K562 (cell line): ENCODE data around the gene DEPP1. TPM values are rescaled to one million over a fixed set of nuclear protein-coding genes. Genes with fewer than 3 reads are reported as not detected.

Experiments
- ARID3A ChIP-seq: IDR thresholded peaks from 2 replicates; pipeline ENCODE4 v1.6.1; 2012; ENCODE audit warnings: low read depth, low read length, improper control_type of control experiment, borderline replicate concordance
- ATF4 ChIP-seq: fragments of 450-650 bp; formaldehyde crosslinking; IDR thresholded peaks from 2 replicates; pipeline ENCODE4 v1.4.0; 2022; ENCODE audit warnings: mild to moderate bottlenecking, moderate library complexity
- CEBPB ChIP-seq: fragments of 450-650 bp; IDR thresholded peaks from 2 replicates; pipeline ENCODE4 v1.6.1; 2016; ENCODE audit warnings: missing genetic modification characterization, missing compliant biosample characterization
- CHCHD3 ChIP-seq: fragments of 250-450 bp; sonication (Bioruptor Pico); IDR thresholded peaks from 2 replicates; pipeline ENCODE4 v2.1.2; 2022; ENCODE audit warnings: mild to moderate bottlenecking
- CHD2 ChIP-seq: IDR thresholded peaks from 2 replicates; pipeline ENCODE4 v1.6.1; 2011; ENCODE audit warnings: low read depth, low read length
- GMEB1 ChIP-seq: fragments of 250-450 bp; sonication (Bioruptor Pico); IDR thresholded peaks from 2 replicates; pipeline ENCODE4 v1.4.0; 2020; ENCODE audit warnings: mild to moderate bottlenecking
- MEIS2 ChIP-seq: fragments of 450-650 bp; IDR thresholded peaks from 2 replicates; pipeline ENCODE4 v1.6.1; 2014; ENCODE audit warnings: mild to moderate bottlenecking; ENCODE audit not compliant: partially characterized antibody
- TRIM24 ChIP-seq, 2 experiments: fragments of 450-650 bp; IDR thresholded peaks; 2 replicates each; pipeline ENCODE4 v1.6.1; 2016
- ZBTB40 ChIP-seq, 2 experiments: fragments of 450-650 bp in 1 of 2; sonication (generic) in 1 of 2; formaldehyde crosslinking in 1 of 2; IDR thresholded peaks; 2 replicates each; pipeline versions ENCODE4 v1.7.1 to v1.9.0; 2016 to 2022; ENCODE audit warnings: inconsistent platforms in 1 of 2, mild to moderate bottlenecking in 1 of 2, missing genetic modification reagents in 1 of 2
- ZNF184 ChIP-seq: sonication (generic); formaldehyde crosslinking; IDR thresholded peaks from 2 replicates; pipeline ENCODE4 v1.5.0; 2020; ENCODE audit warnings: missing genetic modification reagents
- ZNF23 ChIP-seq: fragments of 250-450 bp; sonication (Bioruptor Pico); IDR thresholded peaks from 2 replicates; pipeline ENCODE4 v1.4.0; 2020; ENCODE audit warnings: mild to moderate bottlenecking
- ZNF3 ChIP-seq: fragments of 250-450 bp; sonication (Bioruptor Pico); IDR thresholded peaks from 2 replicates; pipeline ENCODE4 v1.5.0; 2021; ENCODE audit warnings: mild to moderate bottlenecking, moderate library complexity
- ZNF347 ChIP-seq: fragments of 450-650 bp; formaldehyde crosslinking; IDR thresholded peaks from 2 replicates; pipeline ENCODE4 v1.4.0; 2020; ENCODE audit warnings: low read depth, mild to moderate bottlenecking, moderate library complexity
- ZNF696 ChIP-seq: fragments of 250-450 bp; sonication (Bioruptor Pico); conservative IDR thresholded peaks from 2 replicates; pipeline ENCODE4 v1.4.0; 2020; ENCODE audit warnings: mild to moderate bottlenecking, moderate library complexity
- polyA plus RNA-seq, 8 experiments: library from polyadenylated mRNA; depleted of rRNA in 4 of 8; stranded (reverse) in 5 of 8; unstranded in 3 of 8; fragments of >200 nt; fragmentation: Nextera tagmentation in 2 of 8; fragmentation: Illumina TruSeq in 1 of 8; extraction: Ambion mirVana in 2 of 8; extraction: Trizol in 1 of 8; gene quantifications; 2 replicates each; pipeline versions ENCODE4 v1.2.1 to v1.2.3, GENCODE V29; 2011 to 2014; ENCODE audit warnings: inconsistent platforms in 1 of 8, missing spikeins in 1 of 8
- total RNA-seq, 7 experiments: library from RNA; depleted of rRNA in 6 of 7; stranded (reverse); fragments of >200 nt in 6 of 7; fragmentation: Illumina TruSeq in 2 of 7; extraction: Trizol in 2 of 7; gene quantifications; 2 replicates each; pipeline versions ENCODE4 v1.2.1 to v1.2.3, GENCODE V29; 2011 to 2021; ENCODE audit warnings: low replicate concordance in 1 of 7

Gene DEPP1
- total and polyA plus RNA-seq, 9 of the 15 experiments (the other 6 are each of a cell fraction or from before 2014, with no cell fraction given): 0.04 to 0.54 (median 0.20) TPM; not detected in 1

- TF ChIP-seq ZBTB40 (IDR thresholded peaks at IDR 0.05) (peak; percentile 49; the same call in 1 of the 2 replicates), ZBTB40 (CRISPR knock-in tag; IDR thresholded peaks at IDR 0.05) (no peak), ATF4 (CRISPR knock-in tag) (no peak), ZNF347 (CRISPR knock-in tag) (no peak), MEIS2 (no peak), CHD2 (no peak), GMEB1 (CRISPR knock-in tag) (no peak), ZNF23 (CRISPR knock-in tag) (no peak), ZNF184 (CRISPR knock-in tag) (no peak), ZNF3 (CRISPR knock-in tag) (no peak), ARID3A (no peak), CHCHD3 (CRISPR knock-in tag) (no peak), TRIM24 (IDR thresholded peaks at IDR 0.05) (no peak), ZNF696 (CRISPR knock-in tag) (no peak), CEBPB (no peak)
Measured at GRCh38 chr10:44974628-44975430, 3.8 kb downstream of the DEPP1 start (continued).
